HUDEP-2 (cell line): ENCODE measurements around the gene OR2J2.
"Not testable (repeated sequence)": the region's sequence is repeated elsewhere in the genome, so short reads cannot be mapped to it uniquely, and the experiment has no call there.

Source experiments
- DNase-seq, 76 experiments: peaks; one replicate each; lab custom pipeline; 2025; ENCODE audit not compliant: unreplicated experiment in 76 of 76; lab: John Stamatoyannopoulos, UW

Gene OR2J2

DNA sequence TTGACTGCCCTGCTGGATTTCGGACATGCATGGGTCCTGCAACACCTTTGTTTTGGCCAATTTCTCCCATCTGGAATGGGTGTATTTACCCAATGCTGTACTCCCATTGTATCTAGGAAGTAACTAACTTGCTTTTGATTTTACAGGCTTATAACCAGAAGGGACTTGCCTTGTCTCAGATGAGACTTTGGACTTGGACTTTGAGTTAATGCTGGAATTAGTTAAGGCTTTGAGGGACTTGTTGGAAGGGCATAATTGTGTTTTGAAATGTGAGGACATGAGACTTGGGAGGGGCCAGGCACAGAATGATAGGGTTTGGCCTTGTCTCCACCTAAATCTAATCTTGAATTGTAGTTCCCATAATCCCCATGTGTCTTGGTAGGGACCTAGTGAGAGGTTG is 47.3 kb downstream of the OR2J2 start:
- not testable (repeated sequence) for DNase-seq
